Measurements from ENCODE around the gene PHC1.
"Not testable (repeated sequence)": the region's sequence is repeated elsewhere in the genome, so short reads cannot be mapped to it uniquely, and the experiment has no call there.

PHC1 gene

GRCh38 chr12:8914033-8914715 is at the start of gene PHC1:
Gene PHC1, plus strand, starts transcription at chr12:8914509. Its CDS starts 3,169 bp downstream, at chr12:8917678.
- DNase-seq (ENCODE audit: low read depth): peak; percentile 79

- no peak for DNase-seq (ENCODE audit: low read depth)
These were observed 47.9 kb upstream of the PHC1 start for GRCh38 chr12:8866429-8866828.

- no peak for DNase-seq (ENCODE audit: low read depth)
These were observed 47.3 kb upstream of the PHC1 start for GRCh38 chr12:8867009-8867408.

- no peak for DNase-seq (ENCODE audit: low read depth)
These were observed 46.5 kb upstream of the PHC1 start for GRCh38 chr12:8867786-8868185.

GRCh38 chr12:8870586-8870985 is 43.7 kb upstream of the PHC1 start:
- no peak for DNase-seq (ENCODE audit: low read depth)

GRCh38 chr12:8871068-8871467 is 43.2 kb upstream of the PHC1 start:
- no peak for DNase-seq (ENCODE audit: low read depth)

GRCh38 chr12:8876887-8877286 is 37.4 kb upstream of the PHC1 start:
- DNase-seq (ENCODE audit: low read depth): no peak

- no peak for DNase-seq (ENCODE audit: low read depth)
These were observed 27.6 kb upstream of the PHC1 start for GRCh38 chr12:8886502-8887284.

GRCh38 chr12:8887285-8887715 is 27.0 kb upstream of the PHC1 start:
- DNase-seq (ENCODE audit: low read depth): no peak

- DNase-seq (ENCODE audit: low read depth): peak; percentile 56
These were observed 23.8 kb upstream of the PHC1 start for GRCh38 chr12:8890313-8891085.

GRCh38 chr12:8891976-8892375 is 22.3 kb upstream of the PHC1 start:
- no peak for DNase-seq (ENCODE audit: low read depth)

- DNase-seq (ENCODE audit: low read depth): no peak
These were observed 19.9 kb upstream of the PHC1 start for GRCh38 chr12:8894378-8894777.

GRCh38 chr12:8894986-8895385 is 19.3 kb upstream of the PHC1 start:
- no peak for DNase-seq (ENCODE audit: low read depth)

- DNase-seq (ENCODE audit: low read depth): no peak
These were observed 17.2 kb upstream of the PHC1 start for GRCh38 chr12:8897081-8897480.

- no peak for DNase-seq (ENCODE audit: low read depth)
These were observed 14.5 kb upstream of the PHC1 start for GRCh38 chr12:8899830-8900229.

- DNase-seq (ENCODE audit: low read depth): not testable (repeated sequence)
These were observed 11.6 kb upstream of the PHC1 start for GRCh38 chr12:8902703-8903102.

GRCh38 chr12:8903646-8904045 is 10.7 kb upstream of the PHC1 start:
- DNase-seq (ENCODE audit: low read depth): no peak

- no peak for DNase-seq (ENCODE audit: low read depth)
These were observed 9.6 kb upstream of the PHC1 start for GRCh38 chr12:8904665-8905064.

- no peak for DNase-seq (ENCODE audit: low read depth)
These were observed 8.8 kb upstream of the PHC1 start for GRCh38 chr12:8905546-8905945.

- no peak for DNase-seq (ENCODE audit: low read depth)
These were observed 7.8 kb upstream of the PHC1 start for GRCh38 chr12:8906266-8907180.

- DNase-seq (ENCODE audit: low read depth): no peak
These were observed 6.8 kb upstream of the PHC1 start for GRCh38 chr12:8907513-8907912.

GRCh38 chr12:8909752-8910151 is 4.6 kb upstream of the PHC1 start:
- DNase-seq (ENCODE audit: low read depth): no peak
